Activated naive CD4-positive, alpha-beta T cell treated with anti-CD3 and anti-CD28 coated beads for 36 hours (primary cell): Measurements from ENCODE around the gene KCTD21. TPM values are rescaled to one million over a fixed set of nuclear protein-coding genes. Genes with fewer than 3 reads are reported as not detected.

Source experiments
- CTCF ChIA-PET: fragments of 350-600 bp; sonication (Branson Sonifier 250); formaldehyde crosslinking; loops from one replicate; lab custom pipeline; 2021; ENCODE audit warnings: antibody characterized with exemption; lab: Charles Lee
- DNase-seq: peaks from one replicate; pipeline ENCODE4 v3.0.0-alpha.2; 2020
- H3K27ac Mint-ChIP-seq: one replicate; pipeline ENCODE4 v1.8.0; 2021; ENCODE audit warnings: mild to moderate bottlenecking, mixed read lengths
- H3K27me3 Mint-ChIP-seq: one replicate; pipeline ENCODE4 v1.8.0; 2021; ENCODE audit warnings: low read depth, mixed read lengths
- H3K36me3 Mint-ChIP-seq: one replicate; pipeline ENCODE4 v1.8.0; 2021; ENCODE audit warnings: low read depth, mixed read lengths
- H3K4me1 Mint-ChIP-seq: one replicate; pipeline ENCODE4 v1.8.0; 2021; ENCODE audit warnings: low read depth, mixed read lengths
- H3K4me3 Mint-ChIP-seq: one replicate; pipeline ENCODE4 v1.8.0; 2021; ENCODE audit warnings: mild to moderate bottlenecking, moderate library complexity, mixed read lengths
- H3K9me3 Mint-ChIP-seq: one replicate; pipeline ENCODE4 v1.8.0; 2021; ENCODE audit warnings: mixed read lengths
- intact Hi-C: fragments of 100-400 bp; cut with micrococcal nuclease; formaldehyde crosslinking; loops from one replicate; pipeline ENCODE4 v1.15.1; 2023
- total RNA-seq, 2 experiments: library from RNA; stranded (reverse); gene quantifications; one replicate each; pipeline ENCODE4 v1.2.3, GENCODE V29; 2021

The KCTD21 gene
- total RNA-seq, 2 experiments from 2014 or later = 8.6 to 10.1 TPM

DNA sequence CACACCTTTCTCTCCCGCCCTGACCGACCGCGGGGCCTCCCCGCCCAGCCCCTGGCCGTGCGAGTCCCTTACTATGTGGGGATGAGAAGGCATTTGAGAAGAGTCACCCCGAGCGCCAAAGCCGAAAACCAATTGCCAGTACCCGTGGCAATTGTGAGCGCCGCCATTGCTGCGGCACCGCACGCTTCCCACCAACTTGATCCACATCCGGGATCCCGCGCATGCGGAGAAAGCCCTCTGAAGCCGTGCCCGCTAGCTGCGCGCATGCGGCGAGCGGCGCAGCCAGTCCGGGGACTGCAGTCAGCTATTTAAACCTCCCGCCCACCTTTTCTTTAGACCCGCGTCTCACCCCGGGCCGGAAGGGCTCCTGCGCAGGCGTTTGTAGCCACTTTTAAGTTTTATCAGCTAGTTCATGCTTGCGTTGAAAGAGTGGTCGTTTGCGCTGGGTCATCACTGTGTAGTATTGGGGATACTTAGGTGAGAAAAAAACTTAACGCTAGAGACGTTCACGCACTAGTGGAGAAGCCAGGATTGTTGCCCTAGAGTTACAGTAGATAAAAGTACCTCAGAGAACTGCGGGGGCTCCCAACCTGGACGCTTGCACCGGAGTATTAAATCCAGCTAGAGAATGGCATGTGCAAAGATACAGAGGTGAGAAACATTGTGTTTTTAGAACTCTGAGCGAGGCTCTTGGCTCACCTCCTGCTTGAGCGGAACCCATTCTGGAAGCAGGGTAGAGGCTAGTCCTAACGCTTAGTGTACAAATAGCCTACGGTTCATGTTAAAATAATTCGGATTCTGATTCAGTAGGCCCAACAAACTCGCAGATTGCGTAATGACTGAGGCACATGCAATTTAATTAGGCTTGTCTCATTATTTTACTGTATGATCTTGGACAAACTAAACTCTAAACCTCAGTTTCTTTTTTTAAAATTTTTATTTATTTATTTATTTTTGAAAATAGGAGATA lies 48.7 kb downstream of the KCTD21 start, which contains the start of gene ALG8:
Gene ALG8, minus strand, starts transcription at position 205 of the 970 bp plus-strand sequence. Its CDS starts 38 bp downstream, at position 167.
- Mint-ChIP-seq H3K27ac (peak within 1 kb of the TSS; percentile 90), H3K4me3 (peak within 1 kb of the TSS; percentile 85), H3K36me3 (peaks cover 30% of the 10 kb centered on the region), H3K9me3 (no peaks in the 10 kb centered on the region), H3K27me3 (no peaks in the 10 kb centered on the region), H3K4me1 (peaks cover 33% of the 10 kb centered on the region)
- intact Hi-C loops = loop anchor here (1.0 to 2.0 kb wide), 10 partner anchors 45 to 435 kb away; partner anchors contain the start of genes AAMDC, GAB2, INTS4 and KCTD21
- CTCF ChIA-PET = interaction anchor here (0.7 to 1.8 kb wide), 10 partner anchors 8 to 425 kb away, joined by 3 to 4 read pairs (median 3); partner anchors contain the start of gene USP35
- peak; percentile 97 for DNase-seq

DNA sequence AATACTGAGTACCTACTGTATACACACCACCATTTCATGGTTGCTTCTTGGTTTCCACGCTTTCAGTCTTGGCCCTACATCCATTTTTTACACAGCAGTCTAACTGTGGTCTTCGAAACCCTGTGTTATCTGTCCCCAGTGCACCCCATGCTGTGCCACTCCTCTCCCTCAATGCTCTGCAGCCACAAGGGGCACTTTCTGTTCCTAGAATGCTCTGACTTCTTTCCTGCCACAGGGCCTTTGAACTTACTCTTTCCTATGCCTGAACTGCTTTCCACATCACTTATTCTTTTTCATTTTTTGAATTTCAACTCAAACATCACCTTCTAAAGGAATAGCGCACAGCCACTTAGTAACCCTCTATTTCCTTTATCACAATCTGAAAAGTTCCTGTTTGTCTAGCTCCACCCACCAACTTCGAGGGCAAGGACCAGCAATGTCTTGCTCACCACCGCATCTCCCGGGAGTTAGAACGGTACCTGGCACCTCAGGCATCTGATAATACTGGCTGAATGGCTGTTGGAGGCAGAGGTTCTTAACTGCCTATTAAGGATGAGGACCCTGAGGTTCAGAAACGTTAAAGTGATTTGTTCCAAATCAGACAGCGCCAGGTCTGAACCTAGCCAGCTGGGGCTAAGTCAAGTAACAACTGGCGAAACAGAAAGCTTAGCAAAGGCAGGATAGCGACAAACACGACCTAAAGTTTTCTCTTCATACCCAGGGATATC lies 49.6 kb downstream of the KCTD21 start:
- intact Hi-C loops = loop anchor here (1.0 to 2.0 kb wide), 10 partner anchors 45 to 436 kb away; partner anchors contain the start of genes AAMDC, GAB2, INTS4 and KCTD21
- Mint-ChIP-seq H3K27ac (peak overlapping the region; percentile 90), H3K27me3 (no peaks in the 10 kb centered on the region), H3K4me1 (peaks cover 34% of the 10 kb centered on the region), H3K9me3 (no peaks in the 10 kb centered on the region), H3K36me3 (peaks cover 35% of the 10 kb centered on the region), H3K4me3 (peak overlapping the region; percentile 85)
- CTCF ChIA-PET = interaction anchor here (0.7 to 1.8 kb wide), 10 partner anchors 9 to 426 kb away, joined by 3 to 4 read pairs (median 3); partner anchors contain the start of gene USP35
- peak; percentile 54 for DNase-seq

DNA sequence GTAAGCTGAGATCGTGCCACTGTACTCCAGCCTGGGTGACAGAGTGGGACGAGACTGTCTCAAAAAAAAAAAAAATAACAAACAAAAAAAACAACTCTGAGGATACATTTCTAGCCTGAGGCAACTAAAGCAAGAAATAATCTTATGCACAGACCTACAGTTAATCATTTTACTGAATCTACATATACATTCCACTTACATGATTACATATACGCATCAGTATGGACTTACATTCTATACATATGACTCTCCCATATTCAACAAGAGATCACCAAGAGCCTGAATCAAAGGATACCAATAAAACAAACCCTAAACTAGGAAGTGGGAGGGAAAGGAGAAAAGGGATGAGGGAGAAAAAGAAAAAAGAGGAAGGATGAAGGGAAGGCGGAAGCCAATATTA lies 50.1 kb downstream of the KCTD21 start:
- no peak for DNase-seq
- CTCF ChIA-PET = interaction anchor here (0.8 to 1.8 kb wide), 4 partner anchors 14 to 111 kb away, joined by 3 to 4 read pairs (median 4); partner anchors contain the start of gene USP35
- peaks cover 36% of the 10 kb centered on the region for H3K36me3 Mint-ChIP-seq
- peak overlapping the region; percentile 85 for H3K4me3 Mint-ChIP-seq
- no peaks in the 10 kb centered on the region for H3K27me3 Mint-ChIP-seq
- H3K9me3 Mint-ChIP-seq = no peaks in the 10 kb centered on the region
- intact Hi-C loops = loop anchor here (2.0 kb wide), 4 partner anchors 279 to 437 kb away; partner anchors contain the start of genes AAMDC, GAB2, NARS2 and RSF1
- H3K27ac Mint-ChIP-seq = peak overlapping the region; percentile 33
- H3K4me1 Mint-ChIP-seq = peaks cover 34% of the 10 kb centered on the region

DNA sequence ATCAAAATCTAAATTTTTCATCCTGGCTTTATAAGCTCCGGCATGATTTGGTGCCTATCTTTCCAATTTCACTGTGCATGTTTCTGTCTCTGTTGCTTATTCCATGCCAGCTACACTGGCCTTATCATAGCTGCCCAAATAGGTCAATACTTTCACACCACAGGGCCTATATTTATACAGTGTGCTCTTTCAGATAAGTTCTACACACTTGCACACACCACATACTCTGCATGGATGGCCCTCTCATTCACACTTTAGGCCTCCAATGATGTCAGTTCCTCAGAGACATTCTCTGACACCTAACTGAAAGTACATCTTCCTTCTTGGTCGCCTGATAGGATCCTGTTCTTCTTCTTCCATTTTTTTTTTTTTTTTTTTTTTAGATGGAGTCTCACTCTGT lies 56.0 kb downstream of the KCTD21 start:
- intact Hi-C loops = no loop called here
- no peak for DNase-seq
- H3K9me3 Mint-ChIP-seq = no peaks in the 10 kb centered on the region
- H3K4me3 Mint-ChIP-seq = no peak overlapping the region
- peaks cover 25% of the 10 kb centered on the region for H3K36me3 Mint-ChIP-seq
- peaks cover 20% of the 10 kb centered on the region for H3K4me1 Mint-ChIP-seq
- CTCF ChIA-PET = no interaction called here
- H3K27me3 Mint-ChIP-seq = no peaks in the 10 kb centered on the region
- H3K27ac Mint-ChIP-seq = no peak overlapping the region

DNA sequence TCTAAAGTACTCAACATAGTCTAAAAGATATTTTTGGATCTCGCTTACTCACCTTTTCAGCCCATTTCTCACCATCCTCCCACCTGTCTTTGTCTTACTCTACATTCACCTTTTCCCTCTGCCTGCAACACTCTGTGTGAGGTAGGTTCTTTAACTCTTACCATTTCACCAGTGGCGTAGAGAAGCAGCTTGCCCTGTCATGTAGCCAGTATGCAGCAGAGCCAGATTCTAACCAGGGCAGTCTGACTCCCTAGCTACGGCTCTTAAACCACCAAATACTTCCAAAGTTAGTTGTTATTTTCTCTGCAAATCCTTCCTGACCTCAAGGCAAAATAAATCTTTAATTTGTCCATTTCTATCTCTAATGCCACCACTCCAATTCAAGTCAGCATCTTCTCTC lies 56.5 kb downstream of the KCTD21 start:
- peaks cover 15% of the 10 kb centered on the region for H3K4me1 Mint-ChIP-seq
- H3K4me3 Mint-ChIP-seq = no peak overlapping the region
- intact Hi-C loops = no loop called here
- H3K27ac Mint-ChIP-seq = peak overlapping the region; percentile 2
- H3K27me3 Mint-ChIP-seq = no peaks in the 10 kb centered on the region
- no peak for DNase-seq
- no peaks in the 10 kb centered on the region for H3K9me3 Mint-ChIP-seq
- CTCF ChIA-PET = no interaction called here
- H3K36me3 Mint-ChIP-seq = peaks cover 20% of the 10 kb centered on the region

DNA sequence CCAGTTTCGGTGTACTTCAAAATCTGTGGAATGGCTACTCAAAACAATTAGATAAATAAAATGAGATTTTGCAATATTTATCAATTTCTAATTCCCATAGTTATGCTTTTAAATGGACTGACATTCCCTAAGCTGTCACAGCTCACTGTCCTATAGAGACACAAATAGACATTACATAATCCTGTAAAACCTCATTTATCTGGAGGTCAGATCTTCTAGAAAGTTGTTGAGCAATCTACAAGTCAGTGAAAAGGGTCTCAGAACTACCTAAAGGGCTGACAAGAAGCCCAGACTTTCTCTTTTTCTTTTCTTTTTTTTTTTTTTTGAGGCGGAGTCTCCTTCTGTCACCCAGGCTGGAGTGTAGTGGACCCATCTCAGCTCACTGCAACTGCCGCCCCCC lies 61.0 kb downstream of the KCTD21 start:
- H3K4me1 Mint-ChIP-seq = peaks cover 9% of the 10 kb centered on the region
- no peak for DNase-seq
- CTCF ChIA-PET = interaction anchor here (0.7 kb wide), 1 partner anchor 445 kb away, joined by 3 read pairs; no protein-coding TSS in a partner anchor
- peaks cover 9% of the 10 kb centered on the region for H3K36me3 Mint-ChIP-seq
- H3K4me3 Mint-ChIP-seq = no peak overlapping the region
- intact Hi-C loops = no loop called here
- no peak overlapping the region for H3K27ac Mint-ChIP-seq
- H3K27me3 Mint-ChIP-seq = no peaks in the 10 kb centered on the region
- no peaks in the 10 kb centered on the region for H3K9me3 Mint-ChIP-seq

Other genes starting within 250 kb of the KCTD21 start
- 10 to 100 TPM; 45.5 to 46.0 TPM for gene INTS4, start 194.0 kb downstream of the KCTD21 start, total RNA-seq
- gene KCTD14, start 165.3 kb downstream of the KCTD21 start, total RNA-seq = under 1 TPM in 1 of 2 experiments, not detected in 1; 0.27 TPM
- not detected for gene THRSP, start 124.8 kb downstream of the KCTD21 start, total RNA-seq
- gene NDUFC2, start 108.8 kb downstream of the KCTD21 start, total RNA-seq = 100 to 1,000 TPM; 180 to 183 TPM
- gene ALG8, start 49.0 kb downstream of the KCTD21 start, total RNA-seq = 10 to 100 TPM; 35.1 to 35.9 TPM
- gene USP35, start 293 bp upstream of the KCTD21 start, total RNA-seq = 10 to 100 TPM; 13.4 to 14.2 TPM
- gene GAB2, start 229.2 kb upstream of the KCTD21 start, total RNA-seq = 1 to 10 TPM; 1.6 to 2.7 TPM